Loucy (cell line): ENCODE data around the gene POLE4.

Experiments used
- H2AFZ ChIP-seq: fragments of 200-600 bp; sonication (generic); 2 replicates; pipeline ENCODE4 v1.6.0; 2016; ENCODE audit warnings: antibody characterized with exemption, mild to moderate bottlenecking, low read length, moderate library complexity
- H3F3A ChIP-seq: fragments of 200-600 bp; 2 replicates; pipeline ENCODE4 v1.6.0; 2016; ENCODE audit warnings: antibody characterized with exemption, low read depth, mild to moderate bottlenecking
- H3K27me3 ChIP-seq: fragments of 200-600 bp; sonication (generic); 2 replicates; pipeline ENCODE4 v1.6.1; 2014; ENCODE audit warnings: low read length, mild to moderate bottlenecking; ENCODE audit not compliant: insufficient read depth, poor library complexity, severe bottlenecking
- H3K36me3 ChIP-seq: fragments of 200-600 bp; sonication (generic); 2 replicates; pipeline ENCODE4 v1.6.1; 2016; ENCODE audit warnings: low read length; ENCODE audit not compliant: insufficient read depth
- H3K4me1 ChIP-seq: fragments of 200-600 bp; sonication (generic); 2 replicates; pipeline ENCODE4 v1.5.1; 2014; ENCODE audit warnings: low read length, mild to moderate bottlenecking; ENCODE audit not compliant: insufficient read depth, poor library complexity, severe bottlenecking
- H3K4me2 ChIP-seq: fragments of 200-600 bp; sonication (generic); 2 replicates; pipeline ENCODE4 v1.6.0; 2014; ENCODE audit warnings: antibody characterized with exemption, low read length, low read depth, mild to moderate bottlenecking; ENCODE audit not compliant: poor library complexity, severe bottlenecking
- H3K4me3 ChIP-seq: fragments of 200-600 bp; sonication (generic); 2 replicates; pipeline ENCODE4 v1.5.1; 2014; ENCODE audit warnings: low read length, mild to moderate bottlenecking, mixed read lengths; ENCODE audit not compliant: poor library complexity, severe bottlenecking
- H3K79me2 ChIP-seq: fragments of 200-600 bp; sonication (generic); 2 replicates; pipeline ENCODE4 v1.6.1; 2014; ENCODE audit warnings: low read length; ENCODE audit not compliant: insufficient read depth
- H3K9ac ChIP-seq: fragments of 200-600 bp; sonication (generic); 2 replicates; pipeline ENCODE4 v1.6.0; 2014; ENCODE audit warnings: mild to moderate bottlenecking, low read depth, low read length, moderate library complexity; ENCODE audit not compliant: poor library complexity, severe bottlenecking
- H3K9me2 ChIP-seq: fragments of 200-600 bp; sonication (generic); replicated peaks from 2 replicates; pipeline ENCODE4 v1.6.1; 2016; ENCODE audit warnings: low read depth, low read length, mixed read lengths
- H3K9me3 ChIP-seq: fragments of 200-600 bp; sonication (generic); 2 replicates; pipeline ENCODE4 v1.6.1; 2014; ENCODE audit warnings: mild to moderate bottlenecking, antibody characterized with exemption, low read length, low read depth; ENCODE audit not compliant: insufficient read depth
- H4K20me1 ChIP-seq: fragments of 200-600 bp; sonication (generic); 2 replicates; pipeline ENCODE4 v1.6.0; 2014; ENCODE audit warnings: antibody characterized with exemption, low read length, mild to moderate bottlenecking; ENCODE audit not compliant: insufficient read depth, poor library complexity, severe bottlenecking
- CTCF ChIP-seq: fragments of 200-600 bp; sonication (generic); conservative IDR thresholded peaks from 2 replicates; pipeline ENCODE4 v1.5.1; 2014; ENCODE audit warnings: mild to moderate bottlenecking, antibody characterized with exemption, low read length
- EZH2phosphoT487 ChIP-seq: fragments of 200-600 bp; IDR thresholded peaks from 2 replicates; pipeline ENCODE4 v1.6.1; 2018; ENCODE audit warnings: antibody characterized with exemption, mild to moderate bottlenecking, moderate library complexity, borderline replicate concordance

Gene POLE4

GRCh38 chr2:75003773-75004172 lies 45.3 kb downstream of the POLE4 start:
- Histone ChIP-seq H4K20me1 (no peaks in the 10 kb centered on the region), H3K36me3 (no peaks in the 10 kb centered on the region), H3F3A (no peaks in the 10 kb centered on the region), H3K79me2 (no peaks in the 10 kb centered on the region), H3K4me1 (no peaks in the 10 kb centered on the region), H3K9ac (no peak overlapping the region), H3K4me3 (no peak overlapping the region), H3K27me3 (no peaks in the 10 kb centered on the region), H3K4me2 (no peak overlapping the region), H2AFZ (no peak overlapping the region), H3K9me3 (no peaks in the 10 kb centered on the region), H3K9me2 (no peaks in the 10 kb centered on the region)
- TF ChIP-seq CTCF (no peak), EZH2phosphoT487 (no peak)

GRCh38 chr2:75006041-75006440 lies 47.6 kb downstream of the POLE4 start:
- no peak overlapping the region for H2AFZ ChIP-seq
- H3K9me2 ChIP-seq, result no peaks in the 10 kb centered on the region
- H3K4me2 ChIP-seq, result no peak overlapping the region
- H3K4me1 ChIP-seq, result no peaks in the 10 kb centered on the region
- no peak for TF ChIP-seq EZH2phosphoT487
- TF ChIP-seq CTCF, result no peak
- no peaks in the 10 kb centered on the region for H3F3A ChIP-seq
- H3K9me3 ChIP-seq, result no peaks in the 10 kb centered on the region
- H3K27me3 ChIP-seq, result no peaks in the 10 kb centered on the region
- no peaks in the 10 kb centered on the region for H4K20me1 ChIP-seq
- no peaks in the 10 kb centered on the region for H3K36me3 ChIP-seq
- H3K79me2 ChIP-seq, result no peaks in the 10 kb centered on the region
- H3K4me3 ChIP-seq, result no peak overlapping the region
- H3K9ac ChIP-seq, result no peak overlapping the region

- no peak overlapping the region for H3K9ac ChIP-seq
- H2AFZ ChIP-seq, result no peak overlapping the region
- no peaks in the 10 kb centered on the region for H4K20me1 ChIP-seq
- H3K36me3 ChIP-seq, result no peaks in the 10 kb centered on the region
- TF ChIP-seq CTCF (no peak), EZH2phosphoT487 (no peak)
- no peak overlapping the region for H3K4me3 ChIP-seq
- no peak overlapping the region for H3K4me2 ChIP-seq
- H3F3A ChIP-seq, result no peaks in the 10 kb centered on the region
- H3K79me2 ChIP-seq, result no peaks in the 10 kb centered on the region
- no peaks in the 10 kb centered on the region for H3K9me2 ChIP-seq
- no peaks in the 10 kb centered on the region for H3K27me3 ChIP-seq
- H3K9me3 ChIP-seq, result no peaks in the 10 kb centered on the region
- H3K4me1 ChIP-seq, result no peaks in the 10 kb centered on the region
Measured at GRCh38 chr2:75007061-75007460, 48.6 kb downstream of the POLE4 start.
